Measurements from ENCODE around the gene SMURF1.

Gene SMURF1

GRCh38 chr7:99014113-99014985 lies 129.6 kb downstream of the SMURF1 start:
- H3K27me3 Mint-ChIP-seq: no peaks in the 10 kb centered on the region
- H3K9me3 Mint-ChIP-seq: no peaks in the 10 kb centered on the region
- CTCF ChIA-PET: no interaction called here
- peaks cover 62% of the 10 kb centered on the region for H3K36me3 Mint-ChIP-seq
- no peak overlapping the region for H3K4me3 Mint-ChIP-seq
- no peak for DNase-seq
- peak overlapping the region; percentile 19 for H3K27ac Mint-ChIP-seq
- H3K4me1 Mint-ChIP-seq: no peaks in the 10 kb centered on the region

- Mint-ChIP-seq H3K4me3 (no peak overlapping the region), H3K36me3 (peaks cover 64% of the 10 kb centered on the region), H3K27ac (no peak overlapping the region), H3K27me3 (no peaks in the 10 kb centered on the region), H3K4me1 (no peaks in the 10 kb centered on the region), H3K9me3 (no peaks in the 10 kb centered on the region)
- no peak for DNase-seq
- CTCF ChIA-PET: interaction anchor here (0.6 kb wide), 1 partner anchor 39 kb away, joined by 3 read pairs; no protein-coding TSS in a partner anchor
Measured at GRCh38 chr7:99013266-99014112, 130.4 kb downstream of the SMURF1 start.

GRCh38 chr7:99012722-99013121 lies 131.2 kb downstream of the SMURF1 start:
- Mint-ChIP-seq H3K27ac (no peak overlapping the region), H3K27me3 (no peaks in the 10 kb centered on the region), H3K4me1 (no peaks in the 10 kb centered on the region), H3K9me3 (no peaks in the 10 kb centered on the region), H3K36me3 (peaks cover 65% of the 10 kb centered on the region), H3K4me3 (no peak overlapping the region)
- CTCF ChIA-PET: interaction anchor here (0.6 kb wide), 1 partner anchor 38 kb away, joined by 3 read pairs; no protein-coding TSS in a partner anchor
- DNase-seq: no peak

GRCh38 chr7:99011706-99012404 lies 132.1 kb downstream of the SMURF1 start:
- Mint-ChIP-seq H3K4me3 (no peak overlapping the region), H3K36me3 (peaks cover 66% of the 10 kb centered on the region), H3K27me3 (no peaks in the 10 kb centered on the region), H3K4me1 (no peaks in the 10 kb centered on the region), H3K9me3 (no peaks in the 10 kb centered on the region), H3K27ac (no peak overlapping the region)
- CTCF ChIA-PET: no interaction called here
- DNase-seq: no peak

GRCh38 chr7:99011341-99011705 lies 132.6 kb downstream of the SMURF1 start:
- CTCF ChIA-PET: no interaction called here
- Mint-ChIP-seq H3K4me3 (no peak overlapping the region), H3K36me3 (peaks cover 65% of the 10 kb centered on the region)

GRCh38 chr7:99010281-99010680 lies 133.6 kb downstream of the SMURF1 start:
- no peaks in the 10 kb centered on the region for H3K27me3 Mint-ChIP-seq
- H3K4me3 Mint-ChIP-seq: no peak overlapping the region
- H3K36me3 Mint-ChIP-seq: peaks cover 66% of the 10 kb centered on the region
- H3K4me1 Mint-ChIP-seq: no peaks in the 10 kb centered on the region
- no peak for DNase-seq
- CTCF ChIA-PET: no interaction called here
- no peaks in the 10 kb centered on the region for H3K9me3 Mint-ChIP-seq
- H3K27ac Mint-ChIP-seq: peak overlapping the region; percentile 33

More at GRCh38 chr7:99011341-99011705, 132.6 kb downstream of the SMURF1 start:
- no peaks in the 10 kb centered on the region for H3K9me3 Mint-ChIP-seq
- H3K4me1 Mint-ChIP-seq: no peaks in the 10 kb centered on the region
- no peak overlapping the region for H3K27ac Mint-ChIP-seq
- no peak for DNase-seq
- no peaks in the 10 kb centered on the region for H3K27me3 Mint-ChIP-seq

GRCh38 chr7:99008921-99009530 lies 134.9 kb downstream of the SMURF1 start:
- no peak overlapping the region for H3K27ac Mint-ChIP-seq
- H3K36me3 Mint-ChIP-seq: peaks cover 62% of the 10 kb centered on the region
- H3K27me3 Mint-ChIP-seq: no peaks in the 10 kb centered on the region
- DNase-seq: no peak
- H3K4me1 Mint-ChIP-seq: no peaks in the 10 kb centered on the region
- no peaks in the 10 kb centered on the region for H3K9me3 Mint-ChIP-seq
- H3K4me3 Mint-ChIP-seq: no peak overlapping the region
- CTCF ChIA-PET: no interaction called here

- CTCF ChIA-PET: no interaction called here
- Mint-ChIP-seq H3K36me3 (peaks cover 57% of the 10 kb centered on the region), H3K4me3 (no peak overlapping the region), H3K27me3 (no peaks in the 10 kb centered on the region), H3K4me1 (no peaks in the 10 kb centered on the region), H3K27ac (no peak overlapping the region), H3K9me3 (no peaks in the 10 kb centered on the region)
- no peak for DNase-seq
Measured at GRCh38 chr7:99008181-99008631, 135.7 kb downstream of the SMURF1 start.

GRCh38 chr7:99006739-99007424 lies 137.0 kb downstream of the SMURF1 start:
- Mint-ChIP-seq H3K27ac (no peak overlapping the region), H3K4me3 (no peak overlapping the region), H3K27me3 (no peaks in the 10 kb centered on the region), H3K9me3 (no peaks in the 10 kb centered on the region), H3K4me1 (no peaks in the 10 kb centered on the region), H3K36me3 (peaks cover 46% of the 10 kb centered on the region)
- DNase-seq: no peak
- CTCF ChIA-PET: no interaction called here

GRCh38 chr7:99005776-99006175 lies 138.1 kb downstream of the SMURF1 start:
- CTCF ChIA-PET: no interaction called here
- H3K4me1 Mint-ChIP-seq: no peaks in the 10 kb centered on the region
- H3K36me3 Mint-ChIP-seq: peaks cover 45% of the 10 kb centered on the region
- no peak overlapping the region for H3K4me3 Mint-ChIP-seq
- H3K9me3 Mint-ChIP-seq: no peaks in the 10 kb centered on the region
- H3K27me3 Mint-ChIP-seq: no peaks in the 10 kb centered on the region
- no peak for DNase-seq
- no peak overlapping the region for H3K27ac Mint-ChIP-seq

- no peaks in the 10 kb centered on the region for H3K27me3 Mint-ChIP-seq
- no peak overlapping the region for H3K27ac Mint-ChIP-seq
- peaks cover 42% of the 10 kb centered on the region for H3K36me3 Mint-ChIP-seq
- no peaks in the 10 kb centered on the region for H3K4me1 Mint-ChIP-seq
- no peak overlapping the region for H3K4me3 Mint-ChIP-seq
- H3K9me3 Mint-ChIP-seq: no peaks in the 10 kb centered on the region
- CTCF ChIA-PET: no interaction called here
- DNase-seq: no peak
Measured at GRCh38 chr7:99004781-99005500, 139.0 kb downstream of the SMURF1 start.

GRCh38 chr7:99004216-99004615 lies 139.7 kb downstream of the SMURF1 start:
- Mint-ChIP-seq H3K4me1 (no peaks in the 10 kb centered on the region), H3K9me3 (no peaks in the 10 kb centered on the region), H3K4me3 (no peak overlapping the region), H3K27me3 (no peaks in the 10 kb centered on the region), H3K27ac (no peak overlapping the region), H3K36me3 (peaks cover 47% of the 10 kb centered on the region)
- no peak for DNase-seq
- CTCF ChIA-PET: interaction anchor here (0.7 kb wide), 1 partner anchor 198 kb away, joined by 3 read pairs; no protein-coding TSS in a partner anchor

GRCh38 chr7:99003419-99003818 lies 140.5 kb downstream of the SMURF1 start:
- CTCF ChIA-PET: no interaction called here
- Mint-ChIP-seq H3K36me3 (peaks cover 44% of the 10 kb centered on the region), H3K9me3 (no peaks in the 10 kb centered on the region), H3K4me1 (no peaks in the 10 kb centered on the region), H3K4me3 (no peak overlapping the region), H3K27ac (no peak overlapping the region), H3K27me3 (no peaks in the 10 kb centered on the region)
- no peak for DNase-seq

Data from activated naive CD4-positive, alpha-beta T cell treated with anti-CD3 and anti-CD28 coated beads, Interleukin-2, amount 10 ng/mL, durations not matched to agents 7 days and 5 days (primary cell).